Neuronal stem cell (in vitro differentiated cells): ENCODE results near the gene COX7A1.

Source experiments
- DNase-seq: peaks from one replicate; pipeline ENCODE4 v3.0.0-alpha.2; 2013; ENCODE audit warnings: low spot score
- H2AFZ ChIP-seq: one replicate; pipeline ENCODE4 v1.6.1; 2013; ENCODE audit warnings: mild to moderate bottlenecking, low read length, inconsistent platforms
- H2AK5ac ChIP-seq: 2 replicates; pipeline ENCODE4 v1.6.1; 2013; ENCODE audit warnings: low read depth, mild to moderate bottlenecking, inconsistent platforms, low read length, moderate library complexity, mixed read lengths
- H2BK120ac ChIP-seq: 2 replicates; pipeline ENCODE4 v1.6.1; 2013; ENCODE audit warnings: low read depth, mild to moderate bottlenecking, inconsistent platforms, low read length, moderate library complexity, mixed read lengths
- H2BK12ac ChIP-seq: one replicate; pipeline ENCODE4 v1.6.1; 2013; ENCODE audit warnings: low read length, inconsistent platforms
- H2BK15ac ChIP-seq: 2 replicates; pipeline ENCODE4 v1.6.1; 2013; ENCODE audit warnings: mild to moderate bottlenecking, low read length, inconsistent platforms, mixed read lengths
- H2BK5ac ChIP-seq: one replicate; pipeline ENCODE4 v1.6.1; 2013; ENCODE audit warnings: inconsistent platforms, mild to moderate bottlenecking, low read length, moderate library complexity
- H3K14ac ChIP-seq: one replicate; pipeline ENCODE4 v1.6.1; 2013; ENCODE audit warnings: low read length, inconsistent platforms
- H3K18ac ChIP-seq: 2 replicates; pipeline ENCODE4 v1.6.1; 2013; ENCODE audit warnings: low read length, inconsistent platforms
- H3K23ac ChIP-seq: 2 replicates; pipeline ENCODE4 v1.6.1; 2013; ENCODE audit warnings: low read depth, mild to moderate bottlenecking, mixed read lengths, low read length, inconsistent platforms; ENCODE audit not compliant: poor library complexity
- H3K27ac ChIP-seq: replicated peaks from 3 replicates; pipeline ENCODE4 v1.5.1; 2013; ENCODE audit warnings: low read length, inconsistent platforms
- H3K27me3 ChIP-seq, 3 experiments: 2 replicates each; pipeline ENCODE4 v1.6.1; 2013; ENCODE audit warnings: low read length in 3 of 3, mild to moderate bottlenecking in 2 of 3, inconsistent platforms in 1 of 3, low read depth in 1 of 3, mixed read lengths in 1 of 3, moderate library complexity in 1 of 3; ENCODE audit not compliant: control insufficient read depth in 3 of 3, insufficient read depth in 3 of 3
- H3K36me3 ChIP-seq, 2 donors: replicated peaks in 1 of 2; 2 replicates each; pipeline ENCODE4 v1.6.1; 2013; ENCODE audit warnings: low read length in 2 of 2; ENCODE audit not compliant: control insufficient read depth in 2 of 2, insufficient read depth in 2 of 2
- H3K4ac ChIP-seq: 2 replicates; pipeline ENCODE4 v1.6.1; 2013; ENCODE audit warnings: inconsistent platforms, mild to moderate bottlenecking, low read length, moderate library complexity
- H3K4me1 ChIP-seq, 2 donors: 1 replicate in 1 of 2; 2 replicates in 1 of 2; pipeline ENCODE4 v1.6.1; 2013; ENCODE audit warnings: low read length in 2 of 2, low read depth in 1 of 2; ENCODE audit not compliant: control insufficient read depth in 2 of 2, insufficient read depth in 1 of 2
- H3K4me2 ChIP-seq: one replicate; pipeline ENCODE4 v1.6.1; 2013; ENCODE audit warnings: mild to moderate bottlenecking, low read length, inconsistent platforms; ENCODE audit not compliant: insufficient read depth, poor library complexity, severe bottlenecking
- H3K4me3 ChIP-seq, 2 donors: 2 replicates each; pipeline ENCODE4 v1.5.1; 2013; ENCODE audit warnings: low read length in 2 of 2, mild to moderate bottlenecking in 2 of 2, inconsistent platforms in 1 of 2, moderate library complexity in 1 of 2
- H3K79me1 ChIP-seq: one replicate; pipeline ENCODE4 v1.6.1; 2013; ENCODE audit warnings: low read depth, mild to moderate bottlenecking, inconsistent platforms, low read length, moderate library complexity
- H3K9ac ChIP-seq: one replicate; pipeline ENCODE4 v1.6.1; 2013; ENCODE audit warnings: mild to moderate bottlenecking, low read depth, low read length, inconsistent platforms; ENCODE audit not compliant: poor library complexity
- H3K9me3 ChIP-seq, 2 donors: replicated peaks in 1 of 2; 2 replicates each; pipeline versions ENCODE3 to v1.6.1; 2013; ENCODE audit warnings: low read length in 2 of 2, mild to moderate bottlenecking in 2 of 2, inconsistent platforms in 1 of 2, low read depth in 1 of 2, mixed read lengths in 1 of 2, moderate library complexity in 1 of 2; ENCODE audit not compliant: control insufficient read depth in 2 of 2, insufficient read depth in 1 of 2
- H4K8ac ChIP-seq: one replicate; pipeline ENCODE4 v1.6.1; 2013; ENCODE audit warnings: low read depth, mild to moderate bottlenecking, inconsistent platforms, low read length, moderate library complexity
- H4K91ac ChIP-seq: one replicate; pipeline ENCODE4 v1.6.1; 2013; ENCODE audit warnings: low read length, low read depth, mild to moderate bottlenecking, inconsistent platforms; ENCODE audit not compliant: poor library complexity
- WGBS, 2 donors: extraction: QIAGEN DNeasy Blood & Tissue Kit; methylation state at CpG; one replicate each; pipeline ENCODE4 v1.1.7; 2013; ENCODE audit warnings: missing lambda C conversion rate in 2 of 2, mixed read lengths in 1 of 2; ENCODE audit not compliant: insufficient read length in 2 of 2, insufficient replicate concordance in 1 of 2; ENCODE audit errors: extremely low coverage in 2 of 2; 5-methylcytosine and 5-hydroxymethylcytosine counted together

COX7A1 gene

DNA sequence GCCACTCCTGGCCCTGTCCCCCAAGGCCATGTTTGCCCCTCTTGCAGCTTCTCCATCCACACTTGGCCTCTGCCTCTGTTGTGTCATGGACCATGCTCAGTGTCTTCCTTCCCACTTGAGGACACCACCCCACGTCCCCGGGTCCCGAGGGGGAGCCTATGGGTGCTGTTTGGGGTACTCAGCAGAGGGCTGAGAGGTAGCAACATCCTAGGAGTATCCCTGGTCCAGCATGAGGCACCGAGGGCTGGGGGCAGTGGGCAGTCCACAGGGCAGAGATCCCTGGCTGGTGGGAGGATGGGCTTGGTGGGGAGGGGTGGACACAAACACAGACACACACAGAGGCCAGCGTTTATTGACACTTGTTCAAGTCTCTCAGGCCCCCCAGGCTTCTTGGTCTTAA, 1.7 kb downstream of the COX7A1 start:
- Histone ChIP-seq H2BK15ac (no peak overlapping the region), H3K4me2 (no peak overlapping the region), H4K91ac (no peak overlapping the region), H2AK5ac (peak overlapping the region; percentile 26), H3K27me3 (no peaks in the 10 kb centered on the region), H3K9ac (peak overlapping the region; percentile 30), H3K14ac (no peak overlapping the region), H2BK12ac (no peak overlapping the region), H3K18ac (no peak overlapping the region), H3K79me1 (peaks cover 2% of the 10 kb centered on the region), H3K4ac (no peak overlapping the region), H3K9me3 (peaks cover 0 to 3% of the 10 kb centered on the region in 2 donors), H2BK120ac (no peak overlapping the region), H2BK5ac (no peak overlapping the region), H3K4me3 (no peak overlapping the region), H2AFZ (no peak overlapping the region), H3K36me3 (peaks cover 43 to 61% of the 10 kb centered on the region in 2 donors), H3K23ac (no peak overlapping the region), H3K4me1 (no peaks in the 10 kb centered on the region), H4K8ac (no peak overlapping the region), H3K27ac (no peak overlapping the region)
- no CpG with 5 or more reads among the region's 5 CpGs for WGBS, 2 donors
- DNase-seq = no peak

DNA sequence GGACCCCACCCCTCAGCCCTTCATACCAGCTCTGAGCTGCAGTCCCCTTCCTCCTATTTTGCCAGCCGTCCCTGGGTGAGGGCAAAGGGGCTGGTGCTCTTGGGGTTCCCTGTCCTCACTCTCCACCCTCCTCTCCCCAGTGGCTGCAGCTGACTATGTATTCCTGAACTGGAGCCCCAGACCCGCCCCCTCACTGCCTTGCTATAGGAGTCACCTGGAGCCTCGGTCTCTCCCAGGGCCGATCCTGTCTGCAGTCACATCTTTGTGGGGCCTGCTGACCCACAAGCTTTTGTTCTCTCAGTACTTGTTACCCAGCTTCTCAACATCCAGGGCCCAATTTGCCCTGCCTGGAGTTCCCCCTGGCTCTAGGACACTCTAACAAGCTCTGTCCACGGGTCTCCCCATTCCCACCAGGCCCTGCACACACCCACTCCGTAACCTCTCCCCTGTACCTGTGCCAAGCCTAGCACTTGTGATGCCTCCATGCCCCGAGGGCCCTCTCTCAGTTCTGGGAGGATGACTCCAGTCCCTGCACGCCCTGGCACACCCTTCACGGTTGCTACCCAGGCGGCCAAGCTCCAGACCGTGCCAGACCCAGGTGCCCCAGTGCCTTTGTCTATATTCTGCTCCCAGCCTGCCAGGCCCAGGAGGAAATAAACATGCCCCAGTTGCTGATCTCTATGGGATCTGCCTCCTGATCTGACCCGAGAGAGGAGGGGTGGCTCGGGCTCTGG, 2.4 kb downstream of the COX7A1 start:
- H2BK5ac ChIP-seq = no peak overlapping the region
- no peak overlapping the region for H2AFZ ChIP-seq
- H4K91ac ChIP-seq = no peak overlapping the region
- WGBS, 2 donors = no CpG with 5 or more reads among the region's 13 CpGs
- no peak overlapping the region for H3K4me3 ChIP-seq
- DNase-seq = no peak
- H3K18ac ChIP-seq = no peak overlapping the region
- peaks cover 0 to 3% of the 10 kb centered on the region in 2 donors for H3K9me3 ChIP-seq
- H3K4ac ChIP-seq = no peak overlapping the region
- H3K4me2 ChIP-seq = no peak overlapping the region
- no peaks in the 10 kb centered on the region for H3K4me1 ChIP-seq
- no peak overlapping the region for H2BK120ac ChIP-seq
- H2AK5ac ChIP-seq = no peak overlapping the region
- no peak overlapping the region for H2BK12ac ChIP-seq
- H3K9ac ChIP-seq = no peak overlapping the region
- no peak overlapping the region for H4K8ac ChIP-seq
- H3K14ac ChIP-seq = no peak overlapping the region
- peaks cover 2% of the 10 kb centered on the region for H3K79me1 ChIP-seq
- no peaks in the 10 kb centered on the region for H3K27me3 ChIP-seq
- H3K23ac ChIP-seq = no peak overlapping the region
- H2BK15ac ChIP-seq = no peak overlapping the region
- no peak overlapping the region for H3K27ac ChIP-seq
- peaks cover 46 to 68% of the 10 kb centered on the region in 2 donors for H3K36me3 ChIP-seq

DNA sequence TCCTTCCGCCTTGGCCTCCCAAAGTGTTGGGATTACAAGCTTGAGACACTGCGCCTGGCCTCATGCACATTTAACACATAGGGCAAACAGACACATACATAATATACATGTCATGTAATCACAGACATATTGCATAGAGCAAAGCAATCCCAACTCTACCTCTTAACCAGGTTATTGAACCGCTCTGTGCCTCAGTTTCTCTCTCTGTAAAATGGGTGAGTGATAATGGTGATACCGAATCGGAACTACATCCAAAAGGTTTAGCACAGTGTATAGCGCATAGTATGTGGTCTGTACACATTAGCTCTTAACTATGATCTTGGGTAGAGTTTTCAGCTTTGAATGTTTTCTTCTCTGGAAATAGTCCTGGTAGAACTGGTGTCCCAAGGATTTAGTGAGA, 7.6 kb downstream of the COX7A1 start:
- no peak overlapping the region for H3K4me2 ChIP-seq
- H2BK15ac ChIP-seq = no peak overlapping the region
- H3K4me1 ChIP-seq = peaks cover 0 to 7% of the 10 kb centered on the region in 2 donors
- no peak overlapping the region for H3K9ac ChIP-seq
- no peak overlapping the region for H2AK5ac ChIP-seq
- H2BK120ac ChIP-seq = no peak overlapping the region
- H3K27me3 ChIP-seq = no peaks in the 10 kb centered on the region
- H2BK5ac ChIP-seq = no peak overlapping the region
- peaks cover 0 to 3% of the 10 kb centered on the region in 2 donors for H3K9me3 ChIP-seq
- H4K91ac ChIP-seq = no peak overlapping the region
- no peak overlapping the region for H3K18ac ChIP-seq
- no peak overlapping the region for H3K23ac ChIP-seq
- H3K4me3 ChIP-seq = no peak overlapping the region
- H2AFZ ChIP-seq = no peak overlapping the region
- no peak overlapping the region for H3K14ac ChIP-seq
- H3K36me3 ChIP-seq = peaks cover 46 to 73% of the 10 kb centered on the region in 2 donors
- H4K8ac ChIP-seq = no peak overlapping the region
- H2BK12ac ChIP-seq = no peak overlapping the region
- peaks cover 12% of the 10 kb centered on the region for H3K79me1 ChIP-seq
- no peak overlapping the region for H3K4ac ChIP-seq
- no peak overlapping the region for H3K27ac ChIP-seq
- no CpG with 5 or more reads among the region's 6 CpGs for WGBS, 2 donors
- DNase-seq = no peak

DNA sequence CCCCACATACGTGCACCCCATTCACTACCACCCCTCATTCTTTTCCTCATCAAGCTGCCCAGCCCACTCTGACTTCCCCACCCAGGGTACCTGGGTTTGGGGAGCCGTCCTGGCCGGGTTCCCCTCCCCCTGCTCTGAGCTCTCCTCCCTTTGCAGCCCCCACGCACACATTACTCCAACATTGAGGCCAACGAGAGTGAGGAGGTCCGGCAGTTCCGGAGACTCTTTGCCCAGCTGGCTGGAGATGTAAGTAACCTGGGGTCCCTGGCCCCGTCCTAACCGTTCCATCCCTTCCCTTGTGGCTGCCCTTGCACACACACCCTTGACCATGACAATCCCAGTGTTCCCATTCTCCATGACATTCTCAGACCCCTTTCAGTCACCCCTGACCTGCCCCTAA, 9.8 kb downstream of the COX7A1 start:
- H3K27me3 ChIP-seq = no peaks in the 10 kb centered on the region
- no peak overlapping the region for H3K18ac ChIP-seq

More for the DNA sequence above, 9.8 kb downstream of the COX7A1 start:
- Histone ChIP-seq H4K91ac (no peak overlapping the region), H3K23ac (no peak overlapping the region), H3K4me3 (peak overlapping the region in 1 of 2 donors; percentile 6), H3K9me3 (peaks cover 0 to 3% of the 10 kb centered on the region in 2 donors), H3K9ac (peak overlapping the region; percentile 0), H3K14ac (no peak overlapping the region), H2BK120ac (no peak overlapping the region), H2AK5ac (no peak overlapping the region), H3K27ac (no peak overlapping the region), H3K4ac (no peak overlapping the region), H3K36me3 (peaks cover 36 to 55% of the 10 kb centered on the region in 2 donors), H3K4me2 (no peak overlapping the region), H2BK15ac (no peak overlapping the region), H3K79me1 (peaks cover 12% of the 10 kb centered on the region), H2BK12ac (no peak overlapping the region), H4K8ac (no peak overlapping the region), H2AFZ (no peak overlapping the region), H3K4me1 (peaks cover 2 to 7% of the 10 kb centered on the region in 2 donors), H2BK5ac (peak overlapping the region; percentile 72)
- no CpG with 5 or more reads among the region's 9 CpGs for WGBS, 2 donors
- DNase-seq = no peak
